ENCODE results near the gene CES2.
A peak's percentile ranks its signal among the peaks of the same experiment; 100 is the strongest.

The CES2 gene

DNA sequence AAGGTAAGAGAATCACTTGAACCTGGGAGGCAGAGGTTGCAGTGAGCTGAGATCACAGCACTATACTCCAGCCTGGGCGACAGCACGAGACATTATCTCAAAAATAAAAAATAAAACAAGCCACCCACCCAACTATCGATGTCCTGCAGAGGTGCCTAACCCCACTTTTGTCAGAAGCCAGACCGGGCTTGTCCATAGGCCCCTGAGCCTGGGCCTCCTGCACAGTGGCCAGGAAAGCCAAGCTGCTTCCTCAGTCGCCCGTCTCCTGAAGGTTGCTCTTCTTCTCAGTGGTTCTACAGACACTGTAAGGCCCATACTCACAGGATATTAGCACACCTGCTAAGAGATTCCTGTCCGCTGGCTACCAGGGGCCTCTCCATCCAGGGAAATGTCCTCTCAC is 11.2 kb downstream of the CES2 start:
- Mint-ChIP-seq H3K4me3 (no peak overlapping the region), H3K9me3 (peaks cover 4% of the 10 kb centered on the region), H3K36me3 (ENCODE audit: low read depth) (peaks cover 15% of the 10 kb centered on the region), H3K4me1 (peaks cover 33% of the 10 kb centered on the region), H3K27me3 (ENCODE audit: low read depth, poor library complexity) (peaks cover 46% of the 10 kb centered on the region), H3K27ac (no peak overlapping the region)
- no peak for DNase-seq
- TF ChIP-seq CTCF (IDR thresholded peaks at IDR 0.05): no peak

- Mint-ChIP-seq H3K9me3 (peaks cover 8% of the 10 kb centered on the region), H3K4me3 (no peak overlapping the region), H3K36me3 (ENCODE audit: low read depth) (peaks cover 13% of the 10 kb centered on the region), H3K4me1 (peaks cover 33% of the 10 kb centered on the region), H3K27me3 (ENCODE audit: low read depth, poor library complexity) (peaks cover 50% of the 10 kb centered on the region), H3K27ac (no peak overlapping the region)
- TF ChIP-seq CTCF (IDR thresholded peaks at IDR 0.05): no peak
- no peak for DNase-seq
These were observed 11.6 kb downstream of the CES2 start for GRCh38 chr16:66946974-66947301.

- peak; percentile 81 for TF ChIP-seq CTCF (IDR thresholded peaks at IDR 0.05)
- peak; percentile 87 for DNase-seq
- peaks cover 8% of the 10 kb centered on the region for H3K36me3 Mint-ChIP-seq (ENCODE audit: low read depth)
- H3K4me1 Mint-ChIP-seq: peaks cover 33% of the 10 kb centered on the region
- peaks cover 55% of the 10 kb centered on the region for H3K27me3 Mint-ChIP-seq (ENCODE audit: low read depth, poor library complexity)
- peaks cover 10% of the 10 kb centered on the region for H3K9me3 Mint-ChIP-seq
- H3K27ac Mint-ChIP-seq: no peak overlapping the region
- H3K4me3 Mint-ChIP-seq: no peak overlapping the region
These were observed 12.2 kb downstream of the CES2 start for GRCh38 chr16:66947302-66948065.

GRCh38 chr16:66948134-66948836 is 13.0 kb downstream of the CES2 start:
- Mint-ChIP-seq H3K36me3 (ENCODE audit: low read depth) (no peaks in the 10 kb centered on the region), H3K27me3 (ENCODE audit: low read depth, poor library complexity) (peaks cover 55% of the 10 kb centered on the region), H3K4me3 (no peak overlapping the region), H3K4me1 (peaks cover 39% of the 10 kb centered on the region), H3K9me3 (peaks cover 10% of the 10 kb centered on the region), H3K27ac (no peak overlapping the region)
- no peak for TF ChIP-seq CTCF (IDR thresholded peaks at IDR 0.05)
- peak; percentile 32 for DNase-seq

DNA sequence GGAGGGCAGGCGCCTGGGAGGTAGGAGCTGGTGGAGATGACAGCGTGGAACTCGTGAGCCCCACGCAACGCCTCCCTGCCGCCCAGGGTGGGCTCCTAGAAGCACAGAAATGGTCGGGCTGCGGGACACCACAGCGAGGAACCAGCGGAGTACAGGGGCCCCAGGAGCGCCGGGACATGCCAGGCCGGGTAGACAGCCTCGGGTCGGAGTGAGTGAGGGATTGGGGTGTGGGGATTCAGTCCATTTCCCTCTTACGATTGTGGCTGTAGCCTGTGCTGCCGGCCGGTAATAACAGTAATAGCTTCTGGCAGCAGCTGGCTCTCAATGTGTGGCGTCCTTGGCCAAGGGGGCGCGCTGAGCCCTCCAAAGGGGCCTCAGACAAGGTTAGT is 13.5 kb downstream of the CES2 start:
- no peak overlapping the region for H3K4me3 Mint-ChIP-seq
- no peak for DNase-seq
- no peaks in the 10 kb centered on the region for H3K36me3 Mint-ChIP-seq (ENCODE audit: low read depth)
- peaks cover 10% of the 10 kb centered on the region for H3K9me3 Mint-ChIP-seq
- no peak for TF ChIP-seq CTCF (IDR thresholded peaks at IDR 0.05)
- no peak overlapping the region for H3K27ac Mint-ChIP-seq
- H3K4me1 Mint-ChIP-seq: peaks cover 42% of the 10 kb centered on the region
- peaks cover 59% of the 10 kb centered on the region for H3K27me3 Mint-ChIP-seq (ENCODE audit: low read depth, poor library complexity)

DNA sequence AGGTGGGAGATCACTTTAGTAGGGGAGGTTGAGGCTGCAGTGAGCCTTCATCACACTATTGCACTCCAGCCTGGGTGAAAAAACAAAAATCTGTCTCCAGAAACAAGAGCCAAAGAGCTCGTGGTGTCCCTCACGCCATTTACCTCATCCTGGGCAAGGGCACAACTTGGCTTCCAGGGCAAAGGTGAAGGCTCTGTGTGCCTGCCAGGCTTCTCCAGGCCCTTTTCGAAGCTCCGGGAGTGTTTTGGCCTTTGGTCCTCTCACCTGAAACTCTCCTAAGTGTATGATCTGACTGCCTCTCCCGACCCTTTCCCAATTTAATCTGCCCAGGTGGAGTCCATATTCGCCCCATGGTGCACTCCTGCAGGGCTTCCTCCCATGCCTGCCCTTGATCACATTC is 14.2 kb downstream of the CES2 start:
- no peak for TF ChIP-seq CTCF (IDR thresholded peaks at IDR 0.05)
- H3K27me3 Mint-ChIP-seq (ENCODE audit: low read depth, poor library complexity): peaks cover 64% of the 10 kb centered on the region
- no peak for DNase-seq
- H3K27ac Mint-ChIP-seq: no peak overlapping the region
- peaks cover 10% of the 10 kb centered on the region for H3K9me3 Mint-ChIP-seq
- no peaks in the 10 kb centered on the region for H3K36me3 Mint-ChIP-seq (ENCODE audit: low read depth)
- peaks cover 45% of the 10 kb centered on the region for H3K4me1 Mint-ChIP-seq
- H3K4me3 Mint-ChIP-seq: no peak overlapping the region
